GM23248 (cell line): ENCODE measurements around the gene ZBTB20. TPM values are rescaled to one million over a fixed set of nuclear protein-coding genes. Genes with fewer than 3 reads are reported as not detected.
"Not testable (repeated sequence)": the region's sequence is repeated elsewhere in the genome, so short reads cannot be mapped to it uniquely, and the experiment has no call there.

Source experiments
- DNase-seq: peaks from one replicate; pipeline ENCODE4 v3.0.0-alpha.2; 2015
- H2AFZ ChIP-seq: fragments of 200-600 bp; sonication (generic); 2 replicates; pipeline ENCODE4 v1.6.1; 2016; ENCODE audit warnings: antibody characterized with exemption
- H3F3A ChIP-seq: fragments of 200-600 bp; sonication (generic); 2 replicates; pipeline ENCODE4 v1.6.1; 2016; ENCODE audit warnings: mild to moderate bottlenecking, antibody characterized with exemption, mixed run types; ENCODE audit not compliant: insufficient read depth
- H3K27ac ChIP-seq: fragments of 200-600 bp; sonication (generic); 2 replicates; pipeline ENCODE4 v1.5.1; 2016; ENCODE audit warnings: mild to moderate bottlenecking
- H3K27me3 ChIP-seq: fragments of 200-600 bp; sonication (generic); replicated peaks from 2 replicates; pipeline ENCODE4 v1.6.1; 2016; ENCODE audit warnings: mild to moderate bottlenecking; ENCODE audit not compliant: insufficient read depth
- H3K36me3 ChIP-seq: fragments of 200-600 bp; sonication (generic); 2 replicates; pipeline ENCODE4 v1.6.1; 2016; ENCODE audit warnings: low read depth, mild to moderate bottlenecking
- H3K4me1 ChIP-seq: fragments of 200-600 bp; sonication (generic); 2 replicates; pipeline ENCODE4 v1.6.1; 2016; ENCODE audit warnings: mild to moderate bottlenecking; ENCODE audit not compliant: insufficient read depth
- H3K4me2 ChIP-seq: fragments of 200-600 bp; sonication (generic); one replicate; pipeline ENCODE4 v1.6.1; 2016; ENCODE audit warnings: mild to moderate bottlenecking; ENCODE audit not compliant: unreplicated experiment
- H3K4me3 ChIP-seq: fragments of 200-600 bp; sonication (generic); 2 replicates; pipeline ENCODE4 v1.5.1; 2016; ENCODE audit warnings: mild to moderate bottlenecking
- H3K79me2 ChIP-seq: fragments of 200-600 bp; sonication (generic); 2 replicates; pipeline ENCODE4 v1.6.1; 2016; ENCODE audit warnings: mild to moderate bottlenecking; ENCODE audit not compliant: insufficient read depth
- H3K9ac ChIP-seq: fragments of 200-600 bp; sonication (generic); 2 replicates; pipeline ENCODE4 v1.6.1; 2016; ENCODE audit warnings: mild to moderate bottlenecking
- H3K9me2 ChIP-seq: fragments of 200-600 bp; sonication (generic); 2 replicates; pipeline ENCODE4 v1.6.1; 2016; ENCODE audit warnings: mixed run types, mild to moderate bottlenecking, moderate library complexity; ENCODE audit not compliant: insufficient read depth
- H3K9me3 ChIP-seq: fragments of 200-600 bp; sonication (generic); one replicate; pipeline ENCODE4 v1.6.1; 2017; ENCODE audit warnings: low read depth
- H4K20me1 ChIP-seq: fragments of 200-600 bp; sonication (generic); 2 replicates; pipeline ENCODE4 v1.6.0; 2016; ENCODE audit not compliant: insufficient read depth
- EZH2 ChIP-seq: fragments of 200-600 bp; sonication (generic); IDR thresholded peaks from 2 replicates; pipeline ENCODE4 v1.6.1; 2018; ENCODE audit warnings: antibody characterized with exemption, mild to moderate bottlenecking; ENCODE audit not compliant: insufficient read depth, poor library complexity, severe bottlenecking
- EZH2phosphoT487 ChIP-seq: fragments of 200-600 bp; sonication (generic); IDR thresholded peaks from 2 replicates; pipeline ENCODE4 v1.6.1; 2018; ENCODE audit warnings: antibody characterized with exemption, moderate library complexity, mild to moderate bottlenecking, low read depth; ENCODE audit not compliant: insufficient read depth
- WGBS, 2 experiments: methylation state at CpG; one replicate each; pipeline ENCODE4 v1.1.6; 2015 to 2017; ENCODE audit warnings: low lambda C conversion rate in 2 of 2, low coverage in 1 of 2; ENCODE audit errors: missing lambda C conversion rate in 2 of 2; 5-methylcytosine and 5-hydroxymethylcytosine counted together
- in situ Hi-C: fragments of 300-500 bp; cut with MboI; formaldehyde crosslinking; loops from 2 replicates; pipeline ENCODE4 v1.15.0; 2020
- polyA plus RNA-seq: library from polyadenylated mRNA; unstranded; fragments of >200 nt; fragmentation: Nextera tagmentation; extraction: Ambion mirVana; gene quantifications from 2 replicates; pipeline ENCODE4 v1.2.1, GENCODE V29; 2016
- total RNA-seq: library from RNA; depleted of rRNA; stranded (reverse); fragments of >200 nt; shearing (Covaris generic); gene quantifications from 2 replicates; pipeline ENCODE4 v1.2.3, GENCODE V29; 2014

The ZBTB20 gene
- total and polyA plus RNA-seq, 2 experiments from 2014 or later = 9.2 to 12.2 TPM

DNA sequence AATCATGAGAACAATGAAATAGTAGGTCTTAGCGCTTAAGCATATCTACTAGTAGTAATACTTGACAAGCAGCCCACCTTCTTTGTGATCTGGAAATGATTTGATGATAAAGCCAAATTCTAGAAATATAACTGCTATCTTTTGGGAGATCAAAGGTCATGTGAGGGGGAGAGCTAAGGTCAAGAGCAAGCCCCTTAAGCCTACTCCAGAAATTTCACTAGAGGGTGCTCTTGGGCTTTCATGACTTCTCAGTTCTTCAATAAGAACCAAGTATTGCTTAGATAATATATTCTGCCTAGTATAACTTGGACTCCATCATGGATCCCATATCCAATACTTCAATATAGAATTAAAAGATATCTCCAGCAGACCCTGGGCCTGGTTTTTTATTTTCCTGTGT lies 319.6 kb downstream of the ZBTB20 start:
- Histone ChIP-seq H3K27me3 (no peaks in the 10 kb centered on the region), H4K20me1 (no peaks in the 10 kb centered on the region), H3K9me2 (no peaks in the 10 kb centered on the region), H3K36me3 (no peaks in the 10 kb centered on the region), H3K9ac (no peak overlapping the region), H3K27ac (no peak overlapping the region), H3K4me3 (no peak overlapping the region), H3K79me2 (no peaks in the 10 kb centered on the region), H2AFZ (no peak overlapping the region), H3K4me1 (no peaks in the 10 kb centered on the region), H3K4me2 (no peak overlapping the region), H3K9me3 (no peaks in the 10 kb centered on the region), H3F3A (no peaks in the 10 kb centered on the region)
- peak; percentile 63 for DNase-seq
- no peak for TF ChIP-seq EZH2phosphoT487
- no peak for TF ChIP-seq EZH2
- 96 to 100% methylated on average over 1 of the region's 1 CpG for WGBS, 2 experiments
- in situ Hi-C loops = loop anchor here (25.0 kb wide), 1 partner anchor 985 kb away; no protein-coding TSS in a partner anchor

DNA sequence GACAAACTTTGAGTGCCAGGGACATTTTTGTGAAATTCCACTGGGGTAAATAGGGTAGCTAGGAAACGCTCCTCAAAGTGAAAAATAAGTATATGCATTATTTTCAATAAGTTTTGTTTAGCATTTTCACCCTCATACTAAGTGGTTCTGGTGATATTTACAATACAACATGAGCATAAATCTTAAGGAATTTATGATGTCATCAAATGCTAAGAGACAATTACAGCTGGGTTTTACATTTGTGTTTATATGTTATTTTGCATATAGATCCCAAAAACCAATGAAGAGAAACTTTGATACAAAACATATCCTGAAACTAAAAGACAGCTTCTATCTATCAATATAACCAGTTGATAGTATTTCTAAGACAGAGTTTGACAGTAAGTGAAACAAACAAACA lies 323.1 kb downstream of the ZBTB20 start:
- 97 to 98% methylated on average over 1 of the region's 1 CpG for WGBS, 2 experiments
- Histone ChIP-seq H3K79me2 (no peaks in the 10 kb centered on the region), H3K36me3 (no peaks in the 10 kb centered on the region), H2AFZ (no peak overlapping the region), H3K9me2 (no peaks in the 10 kb centered on the region), H3K9ac (no peak overlapping the region), H3K9me3 (no peaks in the 10 kb centered on the region), H3K27me3 (no peaks in the 10 kb centered on the region), H3K4me3 (no peak overlapping the region), H3K4me2 (no peak overlapping the region), H3K4me1 (no peaks in the 10 kb centered on the region), H3F3A (no peaks in the 10 kb centered on the region), H4K20me1 (no peaks in the 10 kb centered on the region), H3K27ac (no peak overlapping the region)
- no peak for DNase-seq
- TF ChIP-seq EZH2phosphoT487 = no peak
- no peak for TF ChIP-seq EZH2
- in situ Hi-C loops = no loop called here

DNA sequence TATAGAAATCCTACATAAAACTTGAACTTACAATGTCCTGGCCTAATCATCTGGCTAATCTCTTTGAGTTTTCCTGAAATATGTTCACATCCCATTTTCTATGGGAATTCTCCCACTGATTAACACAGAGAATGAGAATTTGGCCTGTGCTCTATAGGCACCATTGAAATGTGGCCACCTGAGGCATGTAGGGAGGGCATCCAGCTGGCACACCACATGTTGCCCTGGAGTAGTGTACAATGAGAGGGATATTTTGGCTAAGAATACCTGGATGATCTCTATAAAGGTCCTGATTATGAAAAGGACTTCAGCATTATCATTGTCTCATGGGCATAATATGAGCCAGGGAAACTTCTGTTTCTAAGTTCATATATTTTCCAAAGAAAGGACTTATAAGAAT lies 324.0 kb downstream of the ZBTB20 start:
- in situ Hi-C loops = no loop called here
- H3K9me2 ChIP-seq = no peaks in the 10 kb centered on the region
- no peaks in the 10 kb centered on the region for H3K4me1 ChIP-seq
- no peak for TF ChIP-seq EZH2
- TF ChIP-seq EZH2phosphoT487 = no peak
- DNase-seq = no peak
- no peak overlapping the region for H3K27ac ChIP-seq
- H3K4me2 ChIP-seq = no peak overlapping the region
- no peak overlapping the region for H2AFZ ChIP-seq
- no peaks in the 10 kb centered on the region for H3K27me3 ChIP-seq
- no peaks in the 10 kb centered on the region for H3F3A ChIP-seq
- no peak overlapping the region for H3K4me3 ChIP-seq
- no peak overlapping the region for H3K9ac ChIP-seq
- H3K36me3 ChIP-seq = no peaks in the 10 kb centered on the region
- no peaks in the 10 kb centered on the region for H3K79me2 ChIP-seq
- no peaks in the 10 kb centered on the region for H3K9me3 ChIP-seq
- no peaks in the 10 kb centered on the region for H4K20me1 ChIP-seq

DNA sequence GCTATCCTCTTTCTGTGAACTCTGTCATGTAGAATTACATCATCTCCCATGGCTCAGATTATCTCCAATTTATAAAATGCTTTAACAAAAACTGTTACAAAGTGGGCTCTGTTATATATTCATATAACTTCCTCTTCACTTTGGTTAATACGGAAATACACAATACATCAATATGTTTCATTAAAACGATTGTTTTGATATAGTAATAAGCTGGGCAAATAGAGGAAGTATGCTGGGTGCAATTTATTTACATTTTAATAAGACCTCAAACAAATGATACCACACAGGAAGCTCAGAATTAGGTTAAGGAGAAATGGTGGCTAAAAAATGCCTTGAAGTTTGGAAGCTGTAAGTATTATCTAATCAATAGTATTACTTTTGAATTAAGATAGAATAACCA lies 331.0 kb downstream of the ZBTB20 start:
- Histone ChIP-seq H3K27ac (no peak overlapping the region), H3K4me2 (no peak overlapping the region), H3K4me3 (no peak overlapping the region), H3K4me1 (no peaks in the 10 kb centered on the region), H4K20me1 (no peaks in the 10 kb centered on the region), H2AFZ (no peak overlapping the region), H3K9me3 (no peaks in the 10 kb centered on the region), H3K27me3 (no peaks in the 10 kb centered on the region), H3K79me2 (no peaks in the 10 kb centered on the region), H3K36me3 (no peaks in the 10 kb centered on the region), H3F3A (no peaks in the 10 kb centered on the region), H3K9ac (no peak overlapping the region), H3K9me2 (no peaks in the 10 kb centered on the region)
- in situ Hi-C loops = no loop called here
- 81 to 89% methylated on average over 2 of the region's 2 CpGs for WGBS, 2 experiments
- TF ChIP-seq EZH2phosphoT487 (no peak), EZH2 (no peak)
- no peak for DNase-seq

DNA sequence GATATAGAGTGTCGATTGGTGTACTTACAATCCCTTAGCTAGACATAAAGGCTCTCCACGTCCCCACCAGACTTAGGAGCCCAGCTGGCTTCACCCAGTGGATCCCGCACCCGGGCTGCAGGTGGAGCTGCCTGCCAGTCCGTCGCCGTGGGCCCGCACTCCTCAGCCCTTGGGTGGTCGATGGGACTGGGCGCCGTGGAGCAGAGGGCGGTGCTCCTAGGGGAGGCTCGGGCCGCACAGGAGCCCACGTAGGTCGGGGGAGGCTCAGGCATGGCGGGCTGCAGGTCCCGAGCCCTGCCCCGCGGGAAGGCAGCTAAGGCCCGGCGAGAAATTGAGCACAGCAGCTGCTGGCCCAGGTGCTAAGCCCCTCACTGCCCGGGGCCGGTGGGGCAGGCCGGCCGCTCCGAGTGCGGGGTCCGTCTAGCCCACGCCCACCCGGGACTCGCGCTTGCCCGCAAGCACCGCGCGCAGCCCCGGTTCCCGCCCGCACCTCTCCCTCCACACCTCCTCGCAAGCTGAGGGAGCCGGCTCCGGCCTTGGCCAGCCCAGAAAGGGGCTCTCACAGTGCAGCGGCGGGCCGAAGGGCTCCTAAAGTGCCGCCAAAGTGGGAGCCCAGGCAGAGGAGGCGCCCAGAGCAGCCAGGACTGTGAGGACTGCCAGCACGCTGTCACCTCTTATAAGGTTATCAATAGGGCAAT lies 334.4 kb downstream of the ZBTB20 start:
- H3K27ac ChIP-seq, DNase-seq, H3K4me1 ChIP-seq, H3K4me2 ChIP-seq, H3K4me3 ChIP-seq, H3K79me2 ChIP-seq, H3K9ac ChIP-seq, H4K20me1 ChIP-seq, H2AFZ ChIP-seq, H3K27me3 ChIP-seq, H3K9me2 ChIP-seq, H3F3A ChIP-seq, H3K36me3 ChIP-seq, in situ Hi-C loops, H3K9me3 ChIP-seq: not testable (repeated sequence)
- 88 to 92% methylated on average over 28 to 41 of the region's 49 CpGs for WGBS, 2 experiments
